Fibroblast of lung (primary cell): ENCODE measurements around the gene CEMIP. TPM values are rescaled to one million over a fixed set of nuclear protein-coding genes. Genes with fewer than 3 reads are reported as not detected.

ENCODE experiments used
- DNase-seq, 2 donors: peaks; one replicate each; pipeline versions ENCODE4 v3.0.0 to v3.0.0-alpha.2; 2010; ENCODE audit warnings: low read depth in 2 of 2
- H2AFZ ChIP-seq: 2 replicates; pipeline ENCODE4 v1.5.1; 2012; ENCODE audit warnings: low read length, control low read depth, inconsistent platforms
- H3K27ac ChIP-seq: 2 replicates; pipeline ENCODE4 v1.5.1; 2011; ENCODE audit warnings: low read length, control low read depth; ENCODE audit not compliant: insufficient read depth
- H3K27me3 ChIP-seq: 2 replicates; pipeline ENCODE4 v1.5.1; 2011; ENCODE audit warnings: mild to moderate bottlenecking, low read length; ENCODE audit not compliant: control insufficient read depth, insufficient read depth
- H3K36me3 ChIP-seq: 2 replicates; pipeline ENCODE4 v1.5.1; 2011; ENCODE audit warnings: low read length; ENCODE audit not compliant: control insufficient read depth, insufficient read depth
- H3K4me1 ChIP-seq: 2 replicates; pipeline ENCODE4 v1.5.1; 2011; ENCODE audit warnings: low read length; ENCODE audit not compliant: control insufficient read depth, insufficient read depth; ENCODE audit errors: extremely low read depth
- H3K4me2 ChIP-seq: 2 replicates; pipeline ENCODE4 v1.5.1; 2011; ENCODE audit warnings: low read length, control low read depth; ENCODE audit not compliant: insufficient read depth; ENCODE audit errors: extremely low read depth
- H3K4me3 ChIP-seq, 4 experiments: fragments of 200-600 bp in 1 of 4; sonication (generic) in 1 of 4; replicated peaks in 1 of 4; 2 replicates each; pipeline ENCODE4 v1.5.1; 2011 to 2016; ENCODE audit warnings: low read length in 4 of 4, low read depth in 3 of 4, mild to moderate bottlenecking in 3 of 4, control low read depth in 2 of 4, inconsistent platforms in 1 of 4, mixed read lengths in 1 of 4; ENCODE audit not compliant: insufficient read depth in 1 of 4; ENCODE audit errors: control extremely low read depth in 1 of 4
- H3K79me2 ChIP-seq: 2 replicates; pipeline ENCODE4 v1.5.1; 2012; ENCODE audit warnings: mild to moderate bottlenecking, low read length, inconsistent platforms; ENCODE audit not compliant: control insufficient read depth, insufficient read depth
- H3K9ac ChIP-seq: 2 replicates; pipeline ENCODE4 v1.5.1; 2011; ENCODE audit warnings: mild to moderate bottlenecking, low read length, control low read depth; ENCODE audit not compliant: insufficient read depth
- H3K9me3 ChIP-seq: 2 replicates; pipeline ENCODE4 v1.5.1; 2012; ENCODE audit warnings: low read depth, low read length; ENCODE audit not compliant: control insufficient read depth, insufficient read depth
- H4K20me1 ChIP-seq: 2 replicates; pipeline ENCODE4 v1.5.1; 2011; ENCODE audit warnings: low read length; ENCODE audit not compliant: control insufficient read depth, insufficient read depth; ENCODE audit errors: extremely low read depth
- CTCF ChIP-seq, 2 donors: IDR thresholded peaks in 1 of 2; conservative IDR thresholded peaks in 1 of 2; 1 replicate in 1 of 2; 2 replicates in 1 of 2; pipeline ENCODE4 v1.5.1; 2011 to 2012; ENCODE audit warnings: low read length in 2 of 2, control low read depth in 1 of 2, inconsistent platforms in 1 of 2, low read depth in 1 of 2, mild to moderate bottlenecking in 1 of 2
- EZH2 ChIP-seq: IDR thresholded peaks from 2 replicates; pipeline ENCODE4 v1.5.1; 2012; ENCODE audit warnings: low read length, control low read depth, mild to moderate bottlenecking; ENCODE audit errors: missing control alignments
- polyA plus RNA-seq, 2 donors: library from polyadenylated mRNA; depleted of rRNA in 1 of 2; stranded (reverse) in 1 of 2; unstranded in 1 of 2; fragments of >200 nt; gene quantifications; 2 replicates each; pipeline ENCODE4 v1.2.1, GENCODE V29; 2011 to 2012; ENCODE audit warnings: missing spikeins in 1 of 2
- total RNA-seq: library from RNA; depleted of rRNA; stranded (reverse); fragments of >200 nt; gene quantifications from 2 replicates; pipeline ENCODE4 v1.2.1, GENCODE V29; 2014

Gene CEMIP
- total and polyA plus RNA-seq, 2 donors (not counting 1 experiment from before 2014, with no cell fraction given): 946 to 1,190 TPM

- no peak for DNase-seq
- H3K4me3 ChIP-seq: no peak overlapping the region
- no peaks in the 10 kb centered on the region for H3K9me3 ChIP-seq
- H2AFZ ChIP-seq: no peak overlapping the region
- H4K20me1 ChIP-seq: peaks cover 7% of the 10 kb centered on the region
- peaks cover 6% of the 10 kb centered on the region for H3K36me3 ChIP-seq
- no peak for TF ChIP-seq CTCF (conservative IDR thresholded peaks at IDR 0.05 in 1 of 2, IDR thresholded peaks at IDR 0.05 in 1 of 2; ENCODE audit: low read depth in 1 of 2, low read length in 2 of 2)
- no peak for TF ChIP-seq EZH2
- no peaks in the 10 kb centered on the region for H3K27me3 ChIP-seq
- no peak overlapping the region for H3K4me2 ChIP-seq
- no peak overlapping the region for H3K9ac ChIP-seq
- H3K79me2 ChIP-seq: no peaks in the 10 kb centered on the region
- H3K27ac ChIP-seq: no peak overlapping the region
- no peaks in the 10 kb centered on the region for H3K4me1 ChIP-seq
Measured at GRCh38 chr15:80823995-80824394, 44.8 kb downstream of the CEMIP start.

GRCh38 chr15:80825361-80826030, 46.3 kb downstream of the CEMIP start:
- no peak for TF ChIP-seq CTCF (conservative IDR thresholded peaks at IDR 0.05 in 1 of 2, IDR thresholded peaks at IDR 0.05 in 1 of 2; ENCODE audit: low read depth in 1 of 2, low read length in 2 of 2)
- no peak for TF ChIP-seq EZH2
- no peak overlapping the region for H3K4me3 ChIP-seq
- no peak overlapping the region for H3K9ac ChIP-seq
- H3K4me1 ChIP-seq: no peaks in the 10 kb centered on the region
- no peak overlapping the region for H2AFZ ChIP-seq
- no peak overlapping the region for H3K27ac ChIP-seq
- H3K79me2 ChIP-seq: no peaks in the 10 kb centered on the region
- H3K36me3 ChIP-seq: peaks cover 6% of the 10 kb centered on the region
- DNase-seq: peak in 1 of 2 donors; percentile 90
- peaks cover 5% of the 10 kb centered on the region for H4K20me1 ChIP-seq
- H3K9me3 ChIP-seq: no peaks in the 10 kb centered on the region
- H3K4me2 ChIP-seq: no peak overlapping the region
- H3K27me3 ChIP-seq: no peaks in the 10 kb centered on the region

- H3K79me2 ChIP-seq: no peaks in the 10 kb centered on the region
- H3K9ac ChIP-seq: no peak overlapping the region
- TF ChIP-seq CTCF (conservative IDR thresholded peaks at IDR 0.05 in 1 of 2, IDR thresholded peaks at IDR 0.05 in 1 of 2; ENCODE audit: low read depth in 1 of 2, low read length in 2 of 2): no peak
- TF ChIP-seq EZH2: no peak
- H4K20me1 ChIP-seq: peaks cover 3% of the 10 kb centered on the region
- no peaks in the 10 kb centered on the region for H3K27me3 ChIP-seq
- no peak overlapping the region for H3K4me3 ChIP-seq
- no peak for DNase-seq
- no peak overlapping the region for H2AFZ ChIP-seq
- peaks cover 8% of the 10 kb centered on the region for H3K36me3 ChIP-seq
- no peaks in the 10 kb centered on the region for H3K4me1 ChIP-seq
- no peak overlapping the region for H3K4me2 ChIP-seq
- no peak overlapping the region for H3K27ac ChIP-seq
- H3K9me3 ChIP-seq: no peaks in the 10 kb centered on the region
Measured at GRCh38 chr15:80828796-80829195, 49.6 kb downstream of the CEMIP start.
